Urothelium cell line (cell line): ENCODE data around the gene KPNA2.
"Not testable (repeated sequence)": the region's sequence is repeated elsewhere in the genome, so short reads cannot be mapped to it uniquely, and the experiment has no call there.

Experiments used
- DNase-seq: peaks from one replicate; pipeline ENCODE4 v3.0.0; 2011; ENCODE audit warnings: low spot score, mixed read lengths
- FAIRE-seq: peaks from 2 replicates; lab custom pipeline; 2011; peaks lifted over from hg19 to GRCh38; lab: Jason Lieb, UNC

Gene KPNA2

GRCh38 chr17:68019675-68020408 is 15.7 kb upstream of the KPNA2 start:
- FAIRE-seq = peak; percentile 77

DNA sequence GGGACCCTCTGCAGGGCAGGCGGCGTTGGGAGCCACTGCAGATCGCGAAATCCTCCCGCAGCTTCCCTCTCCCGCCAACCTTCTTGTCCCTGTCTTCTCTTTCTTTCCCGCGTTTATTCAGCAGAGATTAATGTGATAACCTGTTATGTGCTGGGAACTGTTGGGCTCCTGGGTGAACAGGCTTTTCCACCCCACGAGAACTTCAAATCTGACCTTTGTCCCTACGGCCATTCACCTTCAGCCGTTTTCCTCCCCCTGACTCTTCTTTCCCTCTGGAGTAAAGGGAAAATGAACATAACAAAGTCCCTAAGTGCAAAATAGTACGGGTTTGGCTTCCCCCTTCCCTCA is 15.2 kb upstream of the KPNA2 start:
- FAIRE-seq (no peak), DNase-seq (peak; percentile 53)

More at GRCh38 chr17:68019675-68020408, 15.7 kb upstream of the KPNA2 start:
- DNase-seq = peak; percentile 99

DNA sequence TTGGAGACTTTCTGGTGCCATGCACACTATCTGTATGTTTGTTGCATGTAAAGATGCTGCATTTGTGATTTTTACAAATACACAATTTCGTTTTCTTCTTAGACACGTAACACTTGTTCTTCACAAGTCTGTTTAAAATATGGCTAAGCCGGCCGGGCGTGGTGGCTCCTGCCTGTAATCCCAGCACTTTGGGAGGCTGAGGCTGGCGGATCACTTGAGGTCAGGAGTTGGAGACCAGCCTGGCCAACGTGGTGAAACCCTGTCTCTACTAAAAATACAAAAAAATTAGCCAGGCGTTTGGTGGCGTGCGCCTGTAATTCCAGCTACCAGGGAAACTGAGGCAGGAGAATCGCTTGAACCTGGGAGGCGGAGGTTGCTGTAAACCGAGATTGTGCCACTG is 14.7 kb upstream of the KPNA2 start:
- DNase-seq = not testable (repeated sequence)

DNA sequence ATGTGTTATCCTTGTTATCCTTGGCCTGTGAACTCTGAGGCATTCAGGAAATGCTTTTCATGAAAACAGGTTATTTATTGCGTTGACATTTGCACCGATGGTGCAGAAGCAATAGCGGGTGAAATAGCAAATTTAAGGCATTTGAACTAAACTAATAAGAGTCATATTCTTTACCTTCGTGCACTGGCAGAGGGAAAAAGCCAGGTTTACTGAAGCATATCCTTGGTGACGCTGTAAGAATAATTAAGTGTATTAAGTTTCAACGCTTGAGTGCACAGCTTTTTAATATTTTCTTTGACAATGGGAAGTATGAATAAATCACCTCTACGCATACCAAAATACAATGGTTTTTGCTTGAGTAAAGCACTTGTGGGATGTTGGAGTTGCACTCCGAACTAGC is 13.6 kb upstream of the KPNA2 start:
- FAIRE-seq (no peak), DNase-seq (no peak)

More for the DNA sequence above, 14.7 kb upstream of the KPNA2 start:
- FAIRE-seq = not testable (repeated sequence)

- not testable (repeated sequence) for DNase-seq, FAIRE-seq
These were observed 13.0 kb upstream of the KPNA2 start for GRCh38 chr17:68022547-68022946.

GRCh38 chr17:68029512-68030215 is 5.9 kb upstream of the KPNA2 start:
- no peak for DNase-seq

GRCh38 chr17:68033636-68034451 is 1.7 kb upstream of the KPNA2 start:
- DNase-seq (peak; percentile 60), FAIRE-seq (no peak)

More at GRCh38 chr17:68029512-68030215, 5.9 kb upstream of the KPNA2 start:
- no peak for FAIRE-seq

DNA sequence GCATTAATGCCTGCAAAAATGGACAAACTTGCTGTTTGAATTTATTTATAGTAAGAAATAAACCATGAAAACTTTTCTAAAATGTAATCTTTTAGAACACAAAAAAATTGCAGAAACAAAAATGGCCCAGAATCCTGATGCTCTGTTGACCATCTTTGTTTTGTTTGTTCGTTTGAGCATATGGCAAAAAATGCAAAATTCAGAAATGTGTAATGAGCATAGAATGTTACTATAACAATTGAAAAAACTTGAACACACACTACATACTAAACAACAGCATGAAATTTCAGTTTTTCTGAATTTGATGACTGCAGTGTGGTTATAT is 1.1 kb upstream of the KPNA2 start:
- DNase-seq = no peak
- FAIRE-seq = no peak

DNA sequence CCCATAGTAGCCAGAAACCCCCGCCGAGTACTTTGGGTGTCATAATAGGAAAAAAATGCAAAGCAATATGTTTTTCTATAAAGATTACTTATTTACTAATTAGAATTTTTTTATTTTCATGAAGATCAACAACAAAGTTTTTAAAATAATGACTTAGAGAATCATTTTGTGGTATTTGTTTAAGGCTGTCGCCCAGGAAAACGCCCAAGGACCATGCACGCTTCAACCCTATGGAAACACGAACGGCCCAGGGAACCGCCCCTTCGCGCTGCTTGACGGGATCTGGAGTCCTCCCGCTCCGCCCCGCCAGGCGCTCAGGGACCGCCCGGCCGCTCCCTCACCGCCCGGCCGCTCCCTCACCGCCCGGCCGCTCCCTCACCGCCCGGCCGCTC is 408 bp upstream of the KPNA2 start:
- DNase-seq (peak; percentile 98), FAIRE-seq (no peak)

- DNase-seq (no peak), FAIRE-seq (no peak)
These were observed 991 bp downstream of the KPNA2 start for GRCh38 chr17:68036304-68037147.

DNA sequence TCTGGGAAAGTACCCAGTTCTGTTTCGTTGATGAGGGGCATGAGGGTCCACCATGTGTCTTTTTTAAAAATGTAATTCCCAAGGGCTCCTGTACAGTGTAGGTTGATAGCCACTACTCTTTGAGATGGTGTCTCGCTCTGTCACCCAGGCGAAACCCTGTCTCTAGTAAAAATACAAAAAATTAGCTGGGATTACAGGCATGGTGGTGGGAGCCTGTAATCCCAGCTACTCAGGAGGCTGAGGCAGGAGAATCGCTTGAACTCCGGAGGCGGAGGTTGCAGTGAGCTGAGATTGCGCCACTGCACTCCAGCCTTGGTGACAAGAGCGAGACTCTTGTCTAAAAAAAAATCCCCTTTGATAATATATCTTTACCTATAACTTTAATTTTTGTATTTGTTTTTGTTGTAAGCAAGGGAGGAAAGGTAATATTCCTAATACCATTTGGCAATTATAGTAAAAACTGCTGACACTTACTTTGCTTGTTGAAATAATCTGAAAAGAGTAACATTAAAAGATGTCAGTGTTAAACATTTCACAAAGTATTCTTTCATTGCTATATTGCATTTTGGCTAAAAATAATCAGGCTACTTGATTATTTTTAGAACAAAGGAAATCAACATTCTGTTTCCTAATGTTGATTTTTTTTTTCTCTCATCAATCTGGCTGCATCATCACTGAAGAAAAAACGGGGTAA is 11.8 kb downstream of the KPNA2 start:
- DNase-seq = no peak
- no peak for FAIRE-seq

GRCh38 chr17:68047890-68048542 is 12.5 kb downstream of the KPNA2 start:
- not testable (repeated sequence) for DNase-seq, FAIRE-seq

- DNase-seq (no peak), FAIRE-seq (no peak)
These were observed 13.5 kb downstream of the KPNA2 start for GRCh38 chr17:68048996-68049395.

GRCh38 chr17:68049812-68050437 is 14.4 kb downstream of the KPNA2 start:
- FAIRE-seq, DNase-seq: not testable (repeated sequence)

DNA sequence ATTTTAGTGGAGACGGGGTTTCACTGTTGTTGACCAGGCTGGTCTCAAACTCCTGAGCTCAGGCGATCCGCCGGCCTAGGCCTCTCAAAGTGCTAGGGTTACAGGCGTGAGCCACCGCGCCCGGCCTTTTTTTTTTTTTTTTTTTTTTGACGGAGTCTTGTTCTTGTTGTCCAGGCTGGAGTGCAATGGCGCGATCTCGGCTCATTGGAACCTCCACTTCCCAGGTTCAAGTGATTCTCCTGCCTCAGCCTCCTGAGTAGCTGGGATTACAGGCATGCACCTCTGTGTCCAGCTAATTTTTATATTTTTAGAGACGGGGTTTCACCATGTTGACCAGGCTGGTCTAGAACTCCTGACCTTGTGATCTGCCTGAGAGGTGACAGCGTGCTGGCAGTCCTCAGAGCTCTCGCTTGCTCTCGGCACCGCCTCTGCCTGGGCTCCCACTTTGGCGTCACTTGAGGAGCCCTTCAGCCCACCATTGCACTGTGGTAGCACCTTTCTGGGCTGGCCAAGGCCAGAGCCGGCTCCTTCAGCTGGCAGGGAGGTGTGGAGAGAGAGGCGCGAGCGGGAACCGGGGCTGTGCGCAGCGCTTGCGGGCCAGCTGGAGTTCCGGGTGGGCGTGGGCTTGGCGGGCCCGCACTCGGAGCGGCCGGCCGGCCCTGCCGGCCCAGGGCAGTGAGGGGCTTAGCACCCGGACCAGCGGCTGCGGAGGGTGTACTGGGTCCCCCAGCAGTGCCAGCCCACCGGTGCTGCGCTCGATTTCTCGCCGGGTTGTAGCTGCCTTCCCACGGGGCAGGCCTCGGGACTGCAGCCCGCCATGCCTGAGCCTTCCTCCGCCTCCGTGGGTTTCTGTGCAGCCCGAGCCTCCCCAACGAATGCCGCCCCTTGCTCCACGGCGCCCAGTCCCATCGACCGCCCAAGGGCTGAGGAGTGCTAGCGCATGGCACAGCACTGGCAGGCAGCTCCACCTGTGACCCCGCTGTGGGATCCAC is 16.1 kb downstream of the KPNA2 start:
- not testable (repeated sequence) for FAIRE-seq, DNase-seq

- FAIRE-seq = no peak
- no peak for DNase-seq
These were observed 17.3 kb downstream of the KPNA2 start for GRCh38 chr17:68052810-68053209.

DNA sequence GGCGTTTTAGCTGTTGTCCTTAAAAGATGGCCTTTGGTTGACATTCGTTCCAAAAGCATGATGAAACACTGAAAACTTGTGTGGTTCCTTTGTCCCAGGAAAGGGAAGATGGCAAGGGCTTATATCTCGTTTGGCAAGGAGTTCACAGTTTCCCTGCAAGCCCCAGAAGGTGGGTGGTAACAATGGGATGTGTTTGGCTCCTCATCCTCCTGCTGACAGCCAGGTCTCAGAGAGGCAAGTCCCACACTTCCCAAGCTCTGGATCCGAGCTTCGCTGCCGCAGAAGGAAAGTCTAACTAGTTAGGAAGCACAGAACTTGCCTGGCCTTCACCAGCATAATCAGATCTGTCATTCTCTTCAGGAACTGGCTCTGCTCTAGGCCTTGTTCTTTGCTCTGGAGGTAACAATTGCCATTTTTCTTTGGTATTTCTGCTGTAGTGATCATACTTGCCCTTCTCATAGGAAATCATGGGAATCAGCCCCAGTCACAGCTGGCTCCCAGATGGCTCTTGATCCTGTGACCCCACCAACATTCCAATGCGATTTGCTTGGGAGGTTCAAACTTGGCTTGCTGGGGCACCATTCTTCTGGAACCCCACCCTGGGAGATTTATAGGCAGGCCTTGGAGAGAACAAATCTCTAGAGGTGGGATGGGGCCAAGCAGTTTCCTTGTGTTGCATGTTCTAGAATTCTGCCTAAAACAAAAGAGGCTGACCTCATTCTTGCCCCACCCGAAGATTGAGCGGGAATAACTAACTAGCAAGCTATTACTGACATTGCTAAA is 17.9 kb downstream of the KPNA2 start:
- FAIRE-seq (no peak), DNase-seq (no peak)
